ENCODE measurements around the gene TRPM5. TPM values are rescaled to one million over a fixed set of nuclear protein-coding genes. Genes with fewer than 3 reads are reported as not detected.
A peak's percentile ranks its signal among the peaks of the same experiment; 100 is the strongest.

TRPM5 gene
- total and polyA plus RNA-seq, 2 of the 4 experiments (the other 2 are of a cell fraction): not detected

DNA sequence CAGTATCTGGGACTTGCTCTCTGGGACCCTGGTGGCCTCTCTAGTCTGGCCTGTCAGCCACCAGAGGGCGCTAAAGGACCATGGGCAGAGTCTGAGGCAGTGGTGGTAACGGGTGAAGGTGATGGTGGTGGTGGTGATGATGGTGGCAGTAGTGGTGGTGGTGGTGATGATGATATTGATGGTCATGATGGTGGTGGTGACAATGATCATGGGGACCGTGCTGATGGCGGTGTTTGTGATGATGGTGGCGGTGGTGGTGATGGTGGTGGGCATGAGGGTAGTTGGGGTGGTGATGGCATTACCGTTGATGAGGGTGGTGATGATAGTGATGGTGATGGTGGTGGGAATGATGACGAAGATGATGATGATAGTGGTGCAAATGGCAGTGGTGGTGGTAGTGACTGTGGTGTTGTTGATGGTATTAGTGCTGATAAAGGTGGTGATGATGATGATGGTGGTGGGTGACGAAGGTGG lies 16.0 kb downstream of the TRPM5 start:
- ChIA-PET CTCF (no interaction called here), POLR2A (ENCODE audit: unreplicated experiment) (no interaction called here)
- Histone ChIP-seq H3K4me3 (ENCODE audit: insufficient read depth, low read depth, low read length) (no peak overlapping the region), H3K4me1 (ENCODE audit: control insufficient read depth, insufficient read depth, low read length) (no peaks in the 10 kb centered on the region), H3K9me3 (ENCODE audit: control insufficient read depth, insufficient read depth, low read length) (no peaks in the 10 kb centered on the region), H2BK15ac (ENCODE audit: low read depth, low read length) (no peak overlapping the region), H3K4me2 (ENCODE audit: low read depth, low read length) (no peak overlapping the region), H4K20me1 (ENCODE audit: insufficient read depth, low read length) (no peaks in the 10 kb centered on the region), H3K14ac (replicated peaks; ENCODE audit: low read depth, low read length) (no peak overlapping the region), H3K36me3 (ENCODE audit: control insufficient read depth, insufficient read depth, low read length) (no peaks in the 10 kb centered on the region), H3K79me1 (ENCODE audit: low read depth in 1 of 2, low read length in 2 of 2) (no peaks in the 10 kb centered on the region), H3K18ac (ENCODE audit: low read depth, low read length) (no peak overlapping the region), H3K4ac (ENCODE audit: low read depth, low read length) (no peak overlapping the region), H3K27me3 (ENCODE audit: control insufficient read depth, insufficient read depth, low read length) (peaks cover 11% of the 10 kb centered on the region; the same call in 1 of the 2 replicates), H4K91ac (ENCODE audit: insufficient read depth, low read depth, low read length) (no peak overlapping the region), H2AK5ac (ENCODE audit: low read depth, low read length) (no peak overlapping the region), H4K8ac (ENCODE audit: low read depth in 2 of 2, low read length in 2 of 2) (no peak overlapping the region), H3K23ac (ENCODE audit: low read depth, low read length) (no peak overlapping the region), H3K56ac (ENCODE audit: extremely low read depth, insufficient read depth, low read length) (no peak overlapping the region), H2BK120ac (ENCODE audit: low read depth, low read length) (no peak overlapping the region), H2AFZ (replicated peaks; ENCODE audit: low read length, poor library complexity) (peak overlapping the region; percentile 26), H2AK9ac (replicated peaks; ENCODE audit: low read depth, low read length, poor library complexity) (no peak overlapping the region), H2BK5ac (ENCODE audit: low read depth, low read length, poor library complexity, severe bottlenecking) (no peak overlapping the region), H2BK20ac (ENCODE audit: low read depth, low read length) (no peak overlapping the region), H4K5ac (ENCODE audit: low read depth, low read length) (no peak overlapping the region), H3K9ac (ENCODE audit: low read depth, low read length) (no peak overlapping the region), H3K9me1 (ENCODE audit: insufficient read depth, low read length) (no peaks in the 10 kb centered on the region), H3K27ac (ENCODE audit: insufficient read depth, low read length) (no peak overlapping the region)
- TF ChIP-seq, protein P1, sequence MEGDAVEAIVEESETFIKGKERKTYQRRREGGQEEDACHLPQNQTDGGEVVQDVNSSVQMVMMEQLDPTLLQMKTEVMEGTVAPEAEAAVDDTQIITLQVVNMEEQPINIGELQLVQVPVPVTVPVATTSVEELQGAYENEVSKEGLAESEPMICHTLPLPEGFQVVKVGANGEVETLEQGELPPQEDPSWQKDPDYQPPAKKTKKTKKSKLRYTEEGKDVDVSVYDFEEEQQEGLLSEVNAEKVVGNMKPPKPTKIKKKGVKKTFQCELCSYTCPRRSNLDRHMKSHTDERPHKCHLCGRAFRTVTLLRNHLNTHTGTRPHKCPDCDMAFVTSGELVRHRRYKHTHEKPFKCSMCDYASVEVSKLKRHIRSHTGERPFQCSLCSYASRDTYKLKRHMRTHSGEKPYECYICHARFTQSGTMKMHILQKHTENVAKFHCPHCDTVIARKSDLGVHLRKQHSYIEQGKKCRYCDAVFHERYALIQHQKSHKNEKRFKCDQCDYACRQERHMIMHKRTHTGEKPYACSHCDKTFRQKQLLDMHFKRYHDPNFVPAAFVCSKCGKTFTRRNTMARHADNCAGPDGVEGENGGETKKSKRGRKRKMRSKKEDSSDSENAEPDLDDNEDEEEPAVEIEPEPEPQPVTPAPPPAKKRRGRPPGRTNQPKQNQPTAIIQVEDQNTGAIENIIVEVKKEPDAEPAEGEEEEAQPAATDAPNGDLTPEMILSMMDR (conservative IDR thresholded peaks at IDR 0.05; ENCODE audit: low read depth, low read length): peak; percentile 83
- TF ChIP-seq SMC3 (IDR thresholded peaks at IDR 0.05; ENCODE audit: low read depth, low read length) (peak; percentile 81), MAZ (IDR thresholded peaks at IDR 0.05; ENCODE audit: borderline replicate concordance, low read depth, low read length) (no peak), RAD21 (IDR thresholded peaks at IDR 0.05; ENCODE audit: low read length) (peak; percentile 84)
- DNase-seq (peak; percentile 34), ATAC-seq (ENCODE audit: low read depth) (peak; percentile 88)
- dilution Hi-C loops (cut with HindIII; ENCODE audit: low sequenced_read_pairs, unreplicated experiment) (no loop called here), in situ Hi-C loops (cut with MboI; ENCODE audit: low sequenced_read_pairs) (loop anchor here (5.0 to 10.0 kb wide), 2 partner anchors 104 to 466 kb away; no protein-coding TSS in a partner anchor), intact Hi-C loops (cut with micrococcal nuclease) (loop anchor here (1.0 kb wide), 1 partner anchor 460 kb away; no protein-coding TSS in a partner anchor)
- 63% methylated on average over 7 of the region's 8 CpGs; no CpG with 5 or more reads in 1 of the 2 experiments for WGBS, 2 experiments (ENCODE audit: extremely low coverage in 2 of 2, insufficient read length in 1 of 2)
- no TSS peak for BruUV-seq (replicated peaks)
